Measurements from ENCODE around the gene CBR3. TPM values are rescaled to one million over a fixed set of nuclear protein-coding genes. Genes with fewer than 3 reads are reported as not detected.
A peak's percentile ranks its signal among the peaks of the same experiment; 100 is the strongest.

The CBR3 gene
- total and polyA plus RNA-seq, 2 donors (not counting 1 experiment from before 2014, with no cell fraction given), result 1.9 to 11.3 TPM

GRCh38 chr21:36097427-36098181 lies 37.3 kb upstream of the CBR3 start:
- Histone ChIP-seq H3K4me3 (ENCODE audit: control extremely low read depth in 1 of 5, extremely low read depth in 1 of 5, insufficient read depth in 1 of 5, low read depth in 2 of 5, low read length in 4 of 5) (no peak overlapping the region), H3K27ac (ENCODE audit: low read length in 2 of 2) (no peak overlapping the region), H3K79me2 (ENCODE audit: control insufficient read depth, insufficient read depth, low read length) (no peaks in the 10 kb centered on the region), H3K36me3 (replicated peaks in 1 of 2; ENCODE audit: control extremely low read depth in 1 of 2, control insufficient read depth in 1 of 2, extremely low read depth in 1 of 2, insufficient read depth in 2 of 2, low read length in 1 of 2) (no peaks in the 10 kb centered on the region), H3K27me3 (replicated peaks in 1 of 4; ENCODE audit: control extremely low read depth in 1 of 4, control insufficient read depth in 3 of 4, insufficient read depth in 4 of 4, low read length in 3 of 4) (peaks cover 0 to 3% (median 0%) of the 10 kb centered on the region in 4 experiments), H3K4me1 (ENCODE audit: control insufficient read depth in 2 of 2, insufficient read depth in 2 of 2, low read length in 2 of 2) (peaks cover 6 to 10% of the 10 kb centered on the region in 2 donors), H3K9ac (ENCODE audit: low read length) (no peak overlapping the region), H3K4me2 (replicated peaks; ENCODE audit: low read depth, low read length, poor library complexity, severe bottlenecking) (peak overlapping the region; percentile 5), H3K9me3 (ENCODE audit: control extremely low read depth in 1 of 3, control insufficient read depth in 2 of 3, insufficient read depth in 1 of 3, low read length in 2 of 3) (peaks cover 0 to 18% (median 17%) of the 10 kb centered on the region in 3 donors), H4K20me1 (ENCODE audit: control insufficient read depth, insufficient read depth, low read length, poor library complexity, severe bottlenecking) (no peaks in the 10 kb centered on the region), H2AFZ (ENCODE audit: insufficient read depth, low read depth, low read length, poor library complexity, severe bottlenecking) (peak overlapping the region; percentile 10)
- Mint-ChIP-seq H3K27me3 (peaks cover 5% of the 10 kb centered on the region), H3K9me3 (ENCODE audit: insufficient read depth) (peaks cover 4% of the 10 kb centered on the region), H3K4me1 (peaks cover 14% of the 10 kb centered on the region), H3K27ac (peak overlapping the region; percentile 59), H3K4me3 (no peak overlapping the region)
- WGBS (ENCODE audit: insufficient coverage), result 89% methylated on average over 7 of the region's 8 CpGs
- intact Hi-C loops (cut with micrococcal nuclease), result no loop called here
- ATAC-seq (ENCODE audit: low read depth) (peak; percentile 56), DNase-seq (no peak)
- POLR2A ChIA-PET, result no interaction called here
- CTCF ChIA-PET, result interaction anchor here (0.6 kb wide), 1 partner anchor 1749 kb away, joined by 4 read pairs; no protein-coding TSS in a partner anchor
- TF ChIP-seq EZH2 (IDR thresholded peaks at IDR 0.05; ENCODE audit: borderline replicate concordance, insufficient read depth, low read depth, low read length, poor library complexity, severe bottlenecking) (no peak), CTCF (IDR thresholded peaks at IDR 0.05) (no peak)

GRCh38 chr21:36098182-36098532 lies 36.7 kb upstream of the CBR3 start:
- Histone ChIP-seq H3K27ac (ENCODE audit: low read length in 2 of 2) (no peak overlapping the region), H3K4me1 (ENCODE audit: control insufficient read depth in 2 of 2, insufficient read depth in 2 of 2, low read length in 2 of 2) (peaks cover 6 to 10% of the 10 kb centered on the region in 2 donors), H3K9me3 (ENCODE audit: control extremely low read depth in 1 of 3, control insufficient read depth in 2 of 3, insufficient read depth in 1 of 3, low read length in 2 of 3) (peaks cover 0 to 13% (median 12%) of the 10 kb centered on the region in 3 donors), H4K20me1 (ENCODE audit: control insufficient read depth, insufficient read depth, low read length, poor library complexity, severe bottlenecking) (no peaks in the 10 kb centered on the region), H3K36me3 (replicated peaks in 1 of 2; ENCODE audit: control extremely low read depth in 1 of 2, control insufficient read depth in 1 of 2, extremely low read depth in 1 of 2, insufficient read depth in 2 of 2, low read length in 1 of 2) (no peaks in the 10 kb centered on the region), H2AFZ (ENCODE audit: insufficient read depth, low read depth, low read length, poor library complexity, severe bottlenecking) (peak overlapping the region; percentile 10), H3K4me2 (replicated peaks; ENCODE audit: low read depth, low read length, poor library complexity, severe bottlenecking) (no peak overlapping the region), H3K27me3 (replicated peaks in 1 of 4; ENCODE audit: control extremely low read depth in 1 of 4, control insufficient read depth in 3 of 4, insufficient read depth in 4 of 4, low read length in 3 of 4) (peaks cover 0 to 3% (median 0%) of the 10 kb centered on the region in 4 experiments), H3K9ac (ENCODE audit: low read length) (no peak overlapping the region), H3K4me3 (ENCODE audit: control extremely low read depth in 1 of 5, extremely low read depth in 1 of 5, insufficient read depth in 1 of 5, low read depth in 2 of 5, low read length in 4 of 5) (no peak overlapping the region), H3K79me2 (ENCODE audit: control insufficient read depth, insufficient read depth, low read length) (no peaks in the 10 kb centered on the region)
- Mint-ChIP-seq H3K4me1 (peaks cover 14% of the 10 kb centered on the region), H3K27me3 (peaks cover 5% of the 10 kb centered on the region), H3K27ac (no peak overlapping the region), H3K4me3 (no peak overlapping the region), H3K9me3 (ENCODE audit: insufficient read depth) (peaks cover 4% of the 10 kb centered on the region)
- TF ChIP-seq CTCF (IDR thresholded peaks at IDR 0.05) (no peak), EZH2 (IDR thresholded peaks at IDR 0.05; ENCODE audit: borderline replicate concordance, insufficient read depth, low read depth, low read length, poor library complexity, severe bottlenecking) (no peak)
- 25% methylated on average over 2 of the region's 2 CpGs for WGBS (ENCODE audit: insufficient coverage)
- CTCF ChIA-PET, result interaction anchor here (0.6 kb wide), 1 partner anchor 1750 kb away, joined by 4 read pairs; no protein-coding TSS in a partner anchor
- POLR2A ChIA-PET, result no interaction called here
- intact Hi-C loops (cut with micrococcal nuclease), result no loop called here
- no peak for ATAC-seq (ENCODE audit: low read depth)
- no peak for DNase-seq
